ENCODE data around the gene PCOLCE2. TPM values are rescaled to one million over a fixed set of nuclear protein-coding genes. Genes with fewer than 3 reads are reported as not detected.
"Not testable (repeated sequence)": the region's sequence is repeated elsewhere in the genome, so short reads cannot be mapped to it uniquely, and the experiment has no call there.

The PCOLCE2 gene
- total and polyA plus RNA-seq, 12 donors = 49.9 to 143 (median 69.6) TPM

- intact Hi-C loops (cut with DNase I) = no loop called here
- Histone ChIP-seq H3K27ac (no peak overlapping the region), H3K4me1 (peaks cover 0 to 7% (median 0%) of the 10 kb centered on the region in 9 donors), H3K9me3 (no peaks in the 10 kb centered on the region), H3K36me3 (peaks cover 0 to 3% (median 0%) of the 10 kb centered on the region in 9 donors), H3K4me3 (no peak overlapping the region), H3K27me3 (no peaks in the 10 kb centered on the region)
- ATAC-seq = no peak
- no peak for DNase-seq
- no peak for TF ChIP-seq CTCF (IDR thresholded peaks at IDR 0.05)
- 76 to 82% methylated on average over 4 of the region's 4 CpGs for WGBS, 2 donors
These were observed 10.1 kb downstream of the PCOLCE2 start for GRCh38 chr3:142878649-142879300.

GRCh38 chr3:142876417-142876816 lies 12.5 kb downstream of the PCOLCE2 start:
- ATAC-seq (no peak), DNase-seq (no peak)
- Histone ChIP-seq H3K4me3 (no peak overlapping the region), H3K4me1 (peaks cover 0 to 13% (median 0%) of the 10 kb centered on the region in 9 donors), H3K36me3 (peaks cover 0 to 2% (median 0%) of the 10 kb centered on the region in 9 donors), H3K27me3 (no peaks in the 10 kb centered on the region), H3K9me3 (no peaks in the 10 kb centered on the region), H3K27ac (no peak overlapping the region)
- WGBS, 2 donors = 67 to 74% methylated on average over 1 of the region's 1 CpG
- intact Hi-C loops (cut with DNase I) = no loop called here
- TF ChIP-seq CTCF (IDR thresholded peaks at IDR 0.05) = no peak

- 79% methylated on average over 2 of the region's 2 CpGs for WGBS, 2 donors
- Histone ChIP-seq H3K27ac (peak overlapping the region in 1 of 10 donors; percentile 23), H3K4me3 (no peak overlapping the region), H3K4me1 (peaks cover 0 to 13% (median 0%) of the 10 kb centered on the region in 9 donors), H3K9me3 (no peaks in the 10 kb centered on the region), H3K36me3 (no peaks in the 10 kb centered on the region), H3K27me3 (no peaks in the 10 kb centered on the region)
- intact Hi-C loops (cut with DNase I) = no loop called here
- TF ChIP-seq CTCF (IDR thresholded peaks at IDR 0.05) = no peak
- ATAC-seq = no peak
- no peak for DNase-seq
These were observed 13.2 kb downstream of the PCOLCE2 start for GRCh38 chr3:142875583-142876207.

- Histone ChIP-seq H3K4me1 (peaks cover 0 to 13% (median 0%) of the 10 kb centered on the region in 9 donors), H3K27me3 (no peaks in the 10 kb centered on the region), H3K27ac (peak overlapping the region in 1 of 10 donors; percentile 23), H3K9me3 (no peaks in the 10 kb centered on the region), H3K4me3 (no peak overlapping the region), H3K36me3 (no peaks in the 10 kb centered on the region)
- no peak for DNase-seq
- TF ChIP-seq CTCF (IDR thresholded peaks at IDR 0.05) = no peak
- peak in 5 of 8 donors; percentile 64 to 87 (median 75) for ATAC-seq
- intact Hi-C loops (cut with DNase I) = no loop called here
- 60 to 62% methylated on average over 5 of the region's 5 CpGs for WGBS, 2 donors
These were observed 13.8 kb downstream of the PCOLCE2 start for GRCh38 chr3:142875099-142875498.

GRCh38 chr3:142868382-142868781 lies 20.5 kb downstream of the PCOLCE2 start:
- H3K9me3 ChIP-seq; H3K4me3 ChIP-seq; intact Hi-C loops (cut with DNase I); H3K27me3 ChIP-seq; H3K36me3 ChIP-seq; H3K27ac ChIP-seq; DNase-seq; ATAC-seq: not testable (repeated sequence)
- 93 to 94% methylated on average over 8 of the region's 8 CpGs for WGBS, 2 donors
- H3K4me1 ChIP-seq = peaks cover 0 to 11% (median 2%) of the 10 kb centered on the region in 9 donors

Data from heart right ventricle (tissue), 16 donors.